HG02970 (cell line): ENCODE measurements around the gene FAM53B.

Experiments used
- ATAC-seq: cut with Tn5 transposase; IDR thresholded peaks from one replicate; pipeline ENCODE4 v1.9.1; 2021; ENCODE audit warnings: mild to moderate bottlenecking, moderate library complexity, moderate number of reproducible peaks; ENCODE audit not compliant: unreplicated experiment, low FRiP score

Gene FAM53B

GRCh38 chr10:124730790-124731189, 13.4 kb downstream of the FAM53B start:
- no peak for ATAC-seq

DNA sequence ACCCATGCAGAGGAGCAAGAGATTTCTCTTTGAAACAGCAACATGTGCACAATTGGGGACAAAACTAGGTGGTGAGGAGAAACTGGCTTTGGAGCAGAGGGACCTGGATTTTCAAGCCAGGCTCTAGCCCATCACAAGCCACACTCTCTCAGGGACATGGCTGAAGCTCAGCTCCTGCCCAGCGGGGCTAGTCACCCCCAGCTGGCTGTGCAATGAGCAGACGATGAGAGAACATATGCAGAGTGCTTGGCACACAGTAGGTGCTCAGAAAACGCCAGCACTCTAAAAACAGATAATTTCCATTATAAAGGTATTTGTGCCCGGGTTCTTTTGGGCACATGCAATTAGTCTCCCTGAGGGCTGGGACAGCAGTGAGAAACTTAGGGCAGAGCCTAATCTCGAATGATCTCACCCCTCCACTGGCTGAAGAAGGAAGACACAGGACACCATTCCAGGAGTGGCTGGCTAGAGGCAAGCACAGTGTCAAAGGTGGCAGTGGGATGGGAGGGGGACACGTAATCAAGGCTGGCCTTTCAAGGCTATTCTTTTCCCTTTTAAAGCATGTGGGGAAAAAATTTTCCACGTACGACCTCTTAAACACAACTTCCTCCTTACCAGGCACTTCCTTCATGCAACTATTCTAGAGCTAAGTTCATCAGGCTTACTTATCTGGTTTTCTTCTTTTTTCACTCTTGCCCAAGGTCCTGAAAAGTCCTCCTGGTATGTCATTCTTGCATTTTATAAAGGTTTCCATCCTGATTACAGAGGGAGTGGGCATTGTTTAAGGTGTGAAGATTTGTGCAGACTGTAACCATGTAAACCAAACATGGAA, 15.1 kb downstream of the FAM53B start:
- no peak for ATAC-seq

DNA sequence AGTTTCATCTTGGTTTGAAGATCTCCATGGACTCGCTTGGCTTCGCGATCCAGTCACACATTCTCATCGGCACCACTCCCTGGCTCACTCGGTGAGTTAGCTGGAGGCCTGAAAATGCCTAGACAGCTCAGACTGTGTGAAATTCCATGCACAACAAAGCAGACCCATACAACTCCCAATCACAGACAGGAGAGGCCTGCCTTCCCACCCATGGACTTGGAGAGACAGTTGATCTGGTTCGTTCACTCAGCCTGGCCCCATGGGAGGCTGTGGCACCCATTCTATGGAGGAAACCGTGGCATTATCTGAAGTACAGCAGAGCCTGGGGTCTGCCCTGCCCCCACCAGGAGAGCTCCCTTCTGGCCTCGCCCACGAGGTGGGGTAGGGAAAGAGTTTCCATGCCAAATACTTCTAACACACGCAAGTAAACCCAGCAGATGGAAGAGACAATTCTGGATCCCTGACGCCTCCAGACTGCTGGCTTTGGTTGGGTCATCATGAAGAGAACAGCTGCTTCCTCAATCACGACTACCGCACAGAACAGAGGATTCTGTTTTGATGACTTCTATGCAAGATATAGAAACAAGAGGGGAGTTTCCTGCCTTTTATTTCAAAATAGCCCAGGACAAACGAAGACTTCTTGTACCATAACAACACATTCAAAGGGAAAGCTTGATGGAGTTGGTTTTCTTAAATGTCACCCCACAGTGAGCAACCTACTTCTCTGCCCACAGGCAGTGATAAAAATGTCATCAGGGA, 15.9 kb downstream of the FAM53B start:
- ATAC-seq = no peak

DNA sequence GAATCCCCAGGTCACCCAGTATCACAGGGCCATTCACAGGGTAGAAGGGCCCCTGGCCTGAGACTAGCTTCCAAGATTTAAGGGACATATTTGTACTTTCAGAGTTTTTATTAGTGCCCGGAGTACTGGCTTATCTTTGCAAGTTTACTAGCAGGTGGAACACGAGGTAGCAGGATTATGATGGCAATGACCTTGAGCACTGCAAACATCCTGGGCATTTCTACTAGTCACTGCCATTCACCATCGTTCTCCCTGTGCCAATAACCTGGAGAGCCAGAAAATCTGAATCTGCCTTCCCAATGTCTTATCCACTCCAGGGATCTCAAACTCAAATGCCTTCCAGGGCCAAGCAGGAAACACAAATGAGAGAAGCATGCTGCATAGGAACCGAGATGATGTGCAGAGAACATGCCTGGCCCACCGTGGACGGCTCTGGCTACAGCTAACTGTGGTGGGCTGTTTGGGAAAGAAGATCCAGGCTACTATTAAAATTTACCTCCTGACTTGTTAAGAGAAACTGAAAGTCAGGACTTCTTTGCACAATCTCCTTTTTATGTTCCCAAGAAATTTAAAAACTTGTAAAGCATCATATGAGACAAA, 16.7 kb downstream of the FAM53B start:
- ATAC-seq = no peak

- ATAC-seq = no peak
Measured at GRCh38 chr10:124725791-124726190, 18.4 kb downstream of the FAM53B start.

GRCh38 chr10:124725171-124725631, 19.0 kb downstream of the FAM53B start:
- no peak for ATAC-seq

GRCh38 chr10:124724279-124725027, 19.7 kb downstream of the FAM53B start:
- ATAC-seq = no peak

GRCh38 chr10:124723826-124724225, 20.4 kb downstream of the FAM53B start:
- no peak for ATAC-seq

- ATAC-seq = peak; percentile 51
Measured at GRCh38 chr10:124722798-124723783, 21.1 kb downstream of the FAM53B start.

GRCh38 chr10:124721330-124722045, 22.7 kb downstream of the FAM53B start:
- no peak for ATAC-seq

DNA sequence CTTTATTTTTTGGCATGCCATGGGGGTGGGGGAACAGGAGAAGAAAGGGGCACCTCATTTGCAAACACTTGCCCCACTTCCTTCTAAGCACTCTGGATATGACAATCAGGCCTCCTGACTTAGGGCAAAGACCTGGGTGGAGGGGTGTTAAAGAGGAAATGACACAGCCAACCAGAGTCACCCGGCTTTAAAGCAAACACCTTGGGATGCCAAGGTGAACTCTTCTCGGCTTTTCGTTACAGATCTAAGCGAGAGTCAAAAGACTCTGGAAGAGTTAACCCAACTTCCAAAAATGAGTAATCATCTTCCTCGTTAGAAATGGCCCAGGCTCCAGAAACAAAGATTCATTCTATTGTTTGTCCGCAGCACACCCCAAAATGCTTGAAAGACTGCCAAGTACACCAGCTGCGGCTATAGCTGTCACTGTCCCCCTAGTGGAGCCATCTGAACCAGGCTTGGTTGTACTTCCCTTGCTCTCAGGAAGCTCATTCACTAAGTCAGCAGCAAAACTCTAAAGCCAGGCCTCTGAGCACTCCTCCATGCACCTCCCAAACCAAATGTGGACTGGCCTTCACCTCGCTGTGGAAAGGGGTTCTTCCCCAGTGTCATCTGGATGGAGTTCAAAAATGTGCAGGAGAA, 24.8 kb downstream of the FAM53B start:
- no peak for ATAC-seq

DNA sequence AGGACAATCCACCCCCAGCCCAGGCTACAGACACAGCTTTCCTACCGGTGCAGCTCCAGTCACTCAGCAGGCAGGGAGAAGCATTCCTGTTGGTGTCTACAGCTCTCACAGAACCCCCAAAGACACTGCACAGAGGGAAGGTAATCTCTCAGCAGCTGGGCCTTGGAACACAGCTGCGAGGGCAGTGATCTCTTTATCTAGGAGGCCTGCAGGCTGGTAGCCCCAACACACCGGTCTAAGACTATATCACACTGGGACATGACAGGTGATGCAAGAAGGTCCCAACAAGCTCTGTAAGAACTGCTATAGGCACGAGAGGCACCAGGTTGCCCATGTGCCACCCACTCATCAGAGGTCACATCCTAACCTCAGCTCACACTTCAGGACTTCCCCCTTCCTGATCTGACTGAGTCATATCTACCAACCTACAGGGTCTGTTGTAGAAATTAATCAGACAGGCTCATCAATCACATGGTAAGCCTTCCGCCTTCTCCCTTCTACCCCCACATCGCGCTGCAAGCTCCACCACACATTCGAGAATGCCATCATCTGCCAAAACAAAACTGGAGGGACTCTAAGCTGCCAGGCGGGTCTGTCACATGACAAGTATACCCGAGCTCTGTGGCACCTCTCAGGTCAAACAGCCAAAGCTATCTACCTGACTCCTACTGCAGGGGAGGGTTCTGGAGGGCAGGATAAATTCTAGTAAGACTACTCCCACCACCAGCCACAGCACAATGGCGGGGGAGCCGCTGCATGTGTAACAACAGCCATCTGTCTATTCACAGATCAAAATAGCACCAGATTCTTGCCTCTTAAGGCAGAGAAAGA, 26.1 kb downstream of the FAM53B start:
- ATAC-seq = peak; percentile 55

GRCh38 chr10:124717041-124717757, 27.0 kb downstream of the FAM53B start:
- no peak for ATAC-seq

- no peak for ATAC-seq
Measured at GRCh38 chr10:124716369-124716768, 27.8 kb downstream of the FAM53B start.

DNA sequence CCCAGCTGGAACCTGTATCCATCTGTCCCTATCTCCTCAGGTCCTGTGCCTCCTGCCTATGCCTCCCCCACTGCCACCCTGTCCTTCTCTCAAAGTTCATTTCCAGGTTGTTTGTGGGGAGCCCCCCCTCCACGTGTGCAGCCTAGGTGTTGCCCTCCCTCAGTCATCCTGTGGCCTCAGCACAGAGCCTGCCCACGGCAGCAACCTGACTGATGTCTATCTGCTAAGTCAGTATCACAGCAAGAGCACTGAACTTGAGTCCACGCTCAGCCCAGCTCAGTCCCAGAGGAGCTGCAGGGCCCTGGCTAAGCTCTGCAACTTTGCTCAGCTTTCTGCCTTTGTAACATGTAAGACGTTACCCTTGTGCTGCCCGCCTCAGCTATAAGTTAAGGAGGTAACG, 28.7 kb downstream of the FAM53B start:
- ATAC-seq = no peak

GRCh38 chr10:124713679-124714255, 30.4 kb downstream of the FAM53B start:
- no peak for ATAC-seq
